Esophagus squamous epithelium (tissue), 5 donors: ENCODE measurements around the gene EPM2AIP1. TPM values are rescaled to one million over a fixed set of nuclear protein-coding genes. Genes with fewer than 3 reads are reported as not detected.

ENCODE experiments used
- DNase-seq: peaks from one replicate; lab custom pipeline; 2025; lab: John Stamatoyannopoulos, UW
- H3K27ac ChIP-seq, 4 donors: fragments of 200-600 bp; sonication (generic); one replicate each; pipeline ENCODE4 v1.5.1; 2016 to 2019; ENCODE audit warnings: mild to moderate bottlenecking in 1 of 4
- H3K27me3 ChIP-seq, 4 donors: fragments of 200-600 bp; sonication (generic); 1 replicate in 3 of 4; 2 replicates in 1 of 4; pipeline versions ENCODE4 v1.5.1 to v1.6.0; 2017 to 2021; ENCODE audit warnings: antibody characterized with exemption in 1 of 4
- H3K36me3 ChIP-seq, 3 donors: fragments of 200-600 bp; sonication (generic); one replicate each; pipeline ENCODE4 v1.5.1; 2016 to 2019
- H3K4me1 ChIP-seq, 3 donors: fragments of 200-600 bp; sonication (generic); one replicate each; pipeline ENCODE4 v1.5.1; 2017 to 2019
- H3K4me3 ChIP-seq, 4 donors: fragments of 200-600 bp; sonication (generic); 1 replicate in 3 of 4; 2 replicates in 1 of 4; pipeline ENCODE4 v1.5.1; 2016 to 2019; ENCODE audit warnings: mild to moderate bottlenecking in 2 of 4, moderate library complexity in 1 of 4
- H3K9me3 ChIP-seq, 3 donors: fragments of 200-600 bp; sonication (generic); one replicate each; pipeline ENCODE4 v1.5.1; 2016 to 2019
- POLR2A ChIP-seq, 4 donors: fragments of 450-650 bp; IDR thresholded peaks; one replicate each; pipeline ENCODE4 v1.6.1; 2017; ENCODE audit warnings: antibody characterized with exemption in 4 of 4, mild to moderate bottlenecking in 4 of 4, moderate library complexity in 3 of 4
- WGBS, 2 donors: methylation state at CpG; one replicate each; pipeline ENCODE4 v1.1.5; 2018; 5-methylcytosine and 5-hydroxymethylcytosine counted together
- intact Hi-C: fragments of 100-400 bp; cut with DNase I; formaldehyde crosslinking; loops from one replicate; pipeline ENCODE4 v1.15.0; 2022
- total RNA-seq, 4 donors: library from RNA; depleted of rRNA; stranded (reverse); fragments of >200 nt; gene quantifications; one replicate each; pipeline ENCODE4 v1.1.0, GENCODE V29; 2016
- TF ChIP-seq, protein P1 (sequence below), 6 experiments: fragments of 450-650 bp in 4 of 6; fragments of 200-600 bp in 2 of 6; sonication (generic) in 2 of 6; IDR thresholded peaks; one replicate each; pipeline ENCODE4 v1.5.1; 2016 to 2019; ENCODE audit warnings: antibody characterized with exemption in 6 of 6, mild to moderate bottlenecking in 4 of 6, moderate library complexity in 4 of 6
- donor health status: DM: yes; HTN: yes; CAD: no.

Gene EPM2AIP1
- total RNA-seq, 4 donors from 2014 or later = 5.5 to 13.9 (median 7.7) TPM

- Histone ChIP-seq H3K4me3 (peak overlapping the region in 1 of 4 donors; percentile 31), H3K27ac (no peak overlapping the region), H3K4me1 (peaks cover 14 to 54% (median 38%) of the 10 kb centered on the region in 3 donors), H3K9me3 (no peaks in the 10 kb centered on the region), H3K36me3 (peaks cover 0 to 43% (median 6%) of the 10 kb centered on the region in 3 donors), H3K27me3 (no peaks in the 10 kb centered on the region)
- no peak for TF ChIP-seq POLR2A (IDR thresholded peaks at IDR 0.05)
- TF ChIP-seq, protein P1, sequence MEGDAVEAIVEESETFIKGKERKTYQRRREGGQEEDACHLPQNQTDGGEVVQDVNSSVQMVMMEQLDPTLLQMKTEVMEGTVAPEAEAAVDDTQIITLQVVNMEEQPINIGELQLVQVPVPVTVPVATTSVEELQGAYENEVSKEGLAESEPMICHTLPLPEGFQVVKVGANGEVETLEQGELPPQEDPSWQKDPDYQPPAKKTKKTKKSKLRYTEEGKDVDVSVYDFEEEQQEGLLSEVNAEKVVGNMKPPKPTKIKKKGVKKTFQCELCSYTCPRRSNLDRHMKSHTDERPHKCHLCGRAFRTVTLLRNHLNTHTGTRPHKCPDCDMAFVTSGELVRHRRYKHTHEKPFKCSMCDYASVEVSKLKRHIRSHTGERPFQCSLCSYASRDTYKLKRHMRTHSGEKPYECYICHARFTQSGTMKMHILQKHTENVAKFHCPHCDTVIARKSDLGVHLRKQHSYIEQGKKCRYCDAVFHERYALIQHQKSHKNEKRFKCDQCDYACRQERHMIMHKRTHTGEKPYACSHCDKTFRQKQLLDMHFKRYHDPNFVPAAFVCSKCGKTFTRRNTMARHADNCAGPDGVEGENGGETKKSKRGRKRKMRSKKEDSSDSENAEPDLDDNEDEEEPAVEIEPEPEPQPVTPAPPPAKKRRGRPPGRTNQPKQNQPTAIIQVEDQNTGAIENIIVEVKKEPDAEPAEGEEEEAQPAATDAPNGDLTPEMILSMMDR (IDR thresholded peaks at IDR 0.05) = no peak
- 67 to 76% methylated on average over 3 of the region's 3 CpGs for WGBS, 2 donors
- intact Hi-C loops = no loop called here
- no peak for DNase-seq
Observed at GRCh38 chr3:36989005-36989404, 3.9 kb downstream of the EPM2AIP1 start.

GRCh38 chr3:36988356-36988755 is 4.6 kb downstream of the EPM2AIP1 start:
- no peak for TF ChIP-seq POLR2A (IDR thresholded peaks at IDR 0.05)
- TF ChIP-seq, protein P1 (IDR thresholded peaks at IDR 0.05) = no peak
- DNase-seq = no peak
- Histone ChIP-seq H3K9me3 (no peaks in the 10 kb centered on the region), H3K36me3 (peaks cover 0 to 50% (median 6%) of the 10 kb centered on the region in 3 donors), H3K27ac (no peak overlapping the region), H3K27me3 (no peaks in the 10 kb centered on the region), H3K4me3 (no peak overlapping the region), H3K4me1 (peaks cover 13 to 52% (median 37%) of the 10 kb centered on the region in 3 donors)
- 32 to 77% methylated on average over 2 of the region's 2 CpGs for whole genome bisulfite sequencing, 2 donors
- intact Hi-C loops = no loop called here

DNA sequence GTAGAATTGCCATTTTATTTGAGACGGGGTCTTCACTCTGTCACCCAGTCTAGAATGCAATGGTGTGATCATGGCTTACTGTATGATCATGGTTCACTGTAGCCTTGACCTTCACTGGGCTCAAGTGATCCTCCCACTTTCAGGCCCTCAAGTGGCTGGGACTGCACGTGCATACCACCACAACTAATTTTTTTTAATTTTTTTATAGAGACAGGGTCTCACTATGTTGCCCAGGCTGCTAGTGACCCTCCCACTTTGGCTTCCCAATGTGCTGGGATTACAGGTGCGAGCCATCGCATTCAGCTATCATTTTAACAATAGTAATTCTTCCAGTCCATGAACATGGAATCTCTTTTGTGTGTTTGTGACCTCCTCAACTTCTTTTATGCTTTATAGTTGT is 11.9 kb downstream of the EPM2AIP1 start:
- WGBS, 2 donors = 90 to 95% methylated on average over 4 of the region's 4 CpGs
- H3K36me3 ChIP-seq = peaks cover 0 to 46% (median 13%) of the 10 kb centered on the region in 3 donors
- intact Hi-C loops = no loop called here
- H3K9me3 ChIP-seq = peaks cover 0 to 6% (median 0%) of the 10 kb centered on the region in 3 donors
- no peak for TF ChIP-seq POLR2A (IDR thresholded peaks at IDR 0.05)
- TF ChIP-seq, protein P1 (IDR thresholded peaks at IDR 0.05) = no peak
- no peak overlapping the region for H3K4me3 ChIP-seq
- DNase-seq = no peak
- H3K4me1 ChIP-seq = no peaks in the 10 kb centered on the region
- H3K27ac ChIP-seq = no peak overlapping the region
- no peaks in the 10 kb centered on the region for H3K27me3 ChIP-seq

GRCh38 chr3:36973139-36973538 is 19.8 kb downstream of the EPM2AIP1 start:
- no peaks in the 10 kb centered on the region for H3K27me3 ChIP-seq
- H3K4me3 ChIP-seq = no peak overlapping the region
- H3K4me1 ChIP-seq = peaks cover 0 to 12% (median 0%) of the 10 kb centered on the region in 3 donors
- DNase-seq = no peak
- H3K27ac ChIP-seq = no peak overlapping the region
- H3K9me3 ChIP-seq = no peaks in the 10 kb centered on the region
- TF ChIP-seq, protein P1 (IDR thresholded peaks at IDR 0.05) = no peak
- TF ChIP-seq POLR2A (IDR thresholded peaks at IDR 0.05) = no peak
- WGBS, 2 donors = 86 to 94% methylated on average over 1 of the region's 1 CpG
- no peaks in the 10 kb centered on the region for H3K36me3 ChIP-seq
- intact Hi-C loops = no loop called here

DNA sequence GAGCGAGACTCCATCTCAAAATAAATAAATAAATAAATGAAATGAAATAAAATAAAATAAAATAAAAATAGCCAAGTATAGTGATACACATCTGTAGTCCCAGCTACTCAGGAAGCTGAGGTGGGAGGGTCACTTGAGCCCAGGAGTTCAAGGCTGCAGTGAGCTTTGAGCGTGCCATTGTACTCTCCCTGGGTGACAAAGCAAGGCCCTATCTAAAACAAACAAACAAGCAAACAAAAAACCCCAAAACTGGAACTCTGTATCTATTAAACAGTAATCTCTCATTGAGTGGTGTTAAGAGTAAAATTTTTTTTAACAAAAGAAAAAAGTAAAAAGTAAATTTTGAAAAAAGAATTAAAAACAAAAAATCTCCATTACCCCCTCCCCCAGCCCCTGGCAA is 20.8 kb downstream of the EPM2AIP1 start:
- Histone ChIP-seq H3K9me3 (no peaks in the 10 kb centered on the region), H3K27ac (no peak overlapping the region), H3K27me3 (no peaks in the 10 kb centered on the region), H3K4me1 (peaks cover 0 to 12% (median 0%) of the 10 kb centered on the region in 3 donors), H3K4me3 (no peak overlapping the region), H3K36me3 (no peaks in the 10 kb centered on the region)
- intact Hi-C loops = no loop called here
- WGBS, 2 donors = 95 to 100% methylated on average over 2 of the region's 2 CpGs
- TF ChIP-seq, protein P1 (IDR thresholded peaks at IDR 0.05) = no peak
- no peak for TF ChIP-seq POLR2A (IDR thresholded peaks at IDR 0.05)
- DNase-seq = no peak
